ENCODE results near the gene MGAT3. TPM values are rescaled to one million over a fixed set of nuclear protein-coding genes. Genes with fewer than 3 reads are reported as not detected.
"Not testable (repeated sequence)": the region's sequence is repeated elsewhere in the genome, so short reads cannot be mapped to it uniquely, and the experiment has no call there.

Gene MGAT3
- total and polyA plus RNA-seq, 5 donors: 7.3 to 11.6 (median 9.2) TPM

DNA sequence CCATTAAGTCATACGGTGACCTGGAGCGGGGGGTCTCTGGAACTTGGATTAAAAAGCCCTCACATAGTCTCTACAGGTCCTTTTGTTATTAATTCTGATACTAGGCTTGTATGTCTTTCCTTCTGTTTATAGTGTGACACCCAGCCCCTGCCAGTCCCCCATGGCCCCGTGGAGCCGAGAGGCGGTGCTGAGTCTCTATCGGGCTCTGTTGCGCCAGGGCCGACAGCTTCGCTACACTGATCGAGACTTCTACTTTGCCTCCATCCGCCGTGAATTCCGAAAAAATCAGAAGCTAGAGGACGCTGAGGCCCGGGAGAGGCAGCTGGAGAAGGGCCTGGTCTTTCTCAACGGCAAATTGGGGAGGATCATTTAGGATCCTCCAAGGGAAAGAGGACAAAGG, 47.3 kb downstream of the MGAT3 start:
- H3K4me3 ChIP-seq (ENCODE audit: low read length): no peak overlapping the region
- 91% methylated on average over 16 of the region's 16 CpGs for WGBS
- H3K9me3 ChIP-seq (ENCODE audit: control insufficient read depth, low read length): no peaks in the 10 kb centered on the region
- DNase-seq: peak in 2 of 3 donors; percentile 7 to 56
- peaks cover 6% of the 10 kb centered on the region for H3K4me1 ChIP-seq (ENCODE audit: control insufficient read depth, insufficient read depth, low read length)
- intact Hi-C loops (cut with DNase I): loop anchor here in 1 of 4 donors (10.0 kb wide), 1 partner anchor 119 kb away; no protein-coding TSS in a partner anchor
- no peak overlapping the region for H3K27ac ChIP-seq (ENCODE audit: low read length)
- ATAC-seq: no peak
- H3K27me3 ChIP-seq (ENCODE audit: control insufficient read depth, insufficient read depth): no peaks in the 10 kb centered on the region

- H3K27ac ChIP-seq (ENCODE audit: low read length); H3K4me3 ChIP-seq (ENCODE audit: low read length); H3K9me3 ChIP-seq (ENCODE audit: control insufficient read depth, low read length); ATAC-seq; H3K4me1 ChIP-seq (ENCODE audit: control insufficient read depth, insufficient read depth, low read length); H3K27me3 ChIP-seq (ENCODE audit: control insufficient read depth, insufficient read depth): not testable (repeated sequence)
- 72% methylated on average over 10 of the region's 10 CpGs for WGBS
- intact Hi-C loops (cut with DNase I): loop anchor here in 1 of 4 donors (10.0 kb wide), 1 partner anchor 122 kb away; no protein-coding TSS in a partner anchor
- DNase-seq: peak in 1 of 3 donors; percentile 10
Measured at GRCh38 chr22:39507021-39507420, 50.2 kb downstream of the MGAT3 start.

DNA sequence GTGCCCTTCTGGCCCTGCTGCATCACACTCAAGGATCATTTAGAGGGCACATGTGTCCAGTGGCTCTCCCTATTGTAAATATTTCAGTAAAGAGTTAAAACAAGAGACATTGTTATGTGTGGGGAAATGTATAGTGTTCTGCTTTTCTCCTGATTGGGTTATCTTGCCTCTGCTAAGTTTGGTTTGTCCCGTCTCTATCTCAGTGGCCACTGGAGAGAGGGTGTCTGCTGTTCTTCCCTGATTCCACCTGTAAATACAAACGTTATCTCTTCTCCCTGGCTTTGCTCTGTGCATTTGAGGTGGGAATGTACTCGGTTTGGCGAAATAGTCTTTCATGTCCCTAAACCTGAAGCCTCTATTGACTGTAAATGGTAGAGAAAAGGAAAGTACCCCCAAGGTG, 51.6 kb downstream of the MGAT3 start:
- DNase-seq: peak in 1 of 3 donors; percentile 2
- Histone ChIP-seq H3K27me3 (ENCODE audit: control insufficient read depth, insufficient read depth) (no peaks in the 10 kb centered on the region), H3K27ac (ENCODE audit: low read length) (no peak overlapping the region), H3K9me3 (ENCODE audit: control insufficient read depth, low read length) (no peaks in the 10 kb centered on the region), H3K4me1 (ENCODE audit: control insufficient read depth, insufficient read depth, low read length) (peaks cover 2% of the 10 kb centered on the region), H3K4me3 (ENCODE audit: low read length) (no peak overlapping the region)
- ATAC-seq: no peak
- intact Hi-C loops (cut with DNase I): loop anchor here in 1 of 4 donors (10.0 kb wide), 1 partner anchor 124 kb away; no protein-coding TSS in a partner anchor
- WGBS: 61% methylated on average over 4 of the region's 4 CpGs

- Histone ChIP-seq H3K27ac (ENCODE audit: low read length) (no peak overlapping the region), H3K9me3 (ENCODE audit: control insufficient read depth, low read length) (no peaks in the 10 kb centered on the region), H3K27me3 (ENCODE audit: control insufficient read depth, insufficient read depth) (no peaks in the 10 kb centered on the region), H3K4me3 (ENCODE audit: low read length) (no peak overlapping the region), H3K4me1 (ENCODE audit: control insufficient read depth, insufficient read depth, low read length) (peaks cover 2% of the 10 kb centered on the region)
- ATAC-seq (no peak), DNase-seq (no peak)
- intact Hi-C loops (cut with DNase I): loop anchor here in 2 of 4 donors (10.0 kb wide), 1 partner anchor 106 kb away; no protein-coding TSS in a partner anchor
- WGBS: 91% methylated on average over 4 of the region's 4 CpGs
Measured at GRCh38 chr22:39510529-39511149, 53.8 kb downstream of the MGAT3 start.

DNA sequence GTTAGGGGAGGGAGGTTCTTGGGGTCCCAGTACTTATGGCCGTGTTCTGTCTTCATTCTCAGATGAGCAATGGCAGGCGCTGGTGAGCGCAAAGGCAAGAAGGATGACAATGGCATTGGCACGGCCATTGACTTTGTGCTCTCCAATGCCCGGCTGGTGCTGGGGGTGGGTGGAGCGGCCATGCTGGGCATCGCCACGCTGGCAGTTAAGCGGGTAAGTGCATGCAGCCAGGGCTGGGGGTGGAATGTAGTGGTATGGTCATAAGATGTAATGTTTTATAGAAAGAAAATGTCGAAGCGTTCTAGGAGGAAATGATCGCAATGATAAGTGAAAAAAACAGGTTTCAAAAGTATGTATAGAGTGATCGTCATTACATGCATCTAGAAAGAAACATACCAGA, 54.4 kb downstream of the MGAT3 start:
- WGBS: 92% methylated on average over 13 of the region's 13 CpGs
- H3K4me1 ChIP-seq (ENCODE audit: control insufficient read depth, insufficient read depth, low read length): peaks cover 2% of the 10 kb centered on the region
- H3K27me3 ChIP-seq (ENCODE audit: control insufficient read depth, insufficient read depth): no peaks in the 10 kb centered on the region
- ATAC-seq (no peak), DNase-seq (peak in 1 of 3 donors; percentile 52)
- no peaks in the 10 kb centered on the region for H3K9me3 ChIP-seq (ENCODE audit: control insufficient read depth, low read length)
- H3K4me3 ChIP-seq (ENCODE audit: low read length): no peak overlapping the region
- intact Hi-C loops (cut with DNase I): loop anchor here in 2 of 4 donors (10.0 kb wide), 1 partner anchor 106 kb away; no protein-coding TSS in a partner anchor
- H3K27ac ChIP-seq (ENCODE audit: low read length): no peak overlapping the region

GRCh38 chr22:39512026-39512425, 55.2 kb downstream of the MGAT3 start:
- peaks cover 2% of the 10 kb centered on the region for H3K4me1 ChIP-seq (ENCODE audit: control insufficient read depth, insufficient read depth, low read length)
- no peak overlapping the region for H3K4me3 ChIP-seq (ENCODE audit: low read length)
- no peaks in the 10 kb centered on the region for H3K9me3 ChIP-seq (ENCODE audit: control insufficient read depth, low read length)
- intact Hi-C loops (cut with DNase I): loop anchor here in 2 of 4 donors (10.0 kb wide), 1 partner anchor 107 kb away; no protein-coding TSS in a partner anchor
- DNase-seq: peak in 1 of 3 donors; percentile 47
- WGBS: 90% methylated on average over 10 of the region's 10 CpGs
- H3K27ac ChIP-seq (ENCODE audit: low read length): no peak overlapping the region
- H3K27me3 ChIP-seq (ENCODE audit: control insufficient read depth, insufficient read depth): no peaks in the 10 kb centered on the region
- ATAC-seq: no peak

GRCh38 chr22:39513791-39514190, 57.0 kb downstream of the MGAT3 start:
- Histone ChIP-seq H3K4me1 (ENCODE audit: control insufficient read depth, insufficient read depth, low read length) (no peaks in the 10 kb centered on the region), H3K27ac (ENCODE audit: low read length) (no peak overlapping the region), H3K9me3 (ENCODE audit: control insufficient read depth, low read length) (no peaks in the 10 kb centered on the region), H3K27me3 (ENCODE audit: control insufficient read depth, insufficient read depth) (no peaks in the 10 kb centered on the region), H3K4me3 (ENCODE audit: low read length) (no peak overlapping the region)
- intact Hi-C loops (cut with DNase I): loop anchor here in 2 of 4 donors (10.0 kb wide), 1 partner anchor 109 kb away; no protein-coding TSS in a partner anchor
- peak in 1 of 2 donors; percentile 12 for ATAC-seq
- DNase-seq: peak in 1 of 3 donors; percentile 48
- WGBS: 82% methylated on average over 18 of the region's 18 CpGs

GRCh38 chr22:39514373-39514973, 57.7 kb downstream of the MGAT3 start:
- intact Hi-C loops (cut with DNase I): loop anchor here in 2 of 4 donors (10.0 kb wide), 1 partner anchor 110 kb away; no protein-coding TSS in a partner anchor
- Histone ChIP-seq H3K9me3 (ENCODE audit: control insufficient read depth, low read length) (no peaks in the 10 kb centered on the region), H3K27me3 (ENCODE audit: control insufficient read depth, insufficient read depth) (no peaks in the 10 kb centered on the region), H3K27ac (ENCODE audit: low read length) (no peak overlapping the region), H3K4me3 (ENCODE audit: low read length) (no peak overlapping the region), H3K4me1 (ENCODE audit: control insufficient read depth, insufficient read depth, low read length) (peaks cover 3% of the 10 kb centered on the region)
- peak in 1 of 2 donors; percentile 10 for ATAC-seq
- DNase-seq: peak in 2 of 3 donors; percentile 75 to 87
- WGBS: 38% methylated on average over 8 of the region's 8 CpGs

- 81% methylated on average over 12 of the region's 12 CpGs for WGBS
- H3K4me1 ChIP-seq (ENCODE audit: control insufficient read depth, insufficient read depth, low read length): peaks cover 3% of the 10 kb centered on the region
- no peaks in the 10 kb centered on the region for H3K9me3 ChIP-seq (ENCODE audit: control insufficient read depth, low read length)
- intact Hi-C loops (cut with DNase I): loop anchor here in 2 of 4 donors (10.0 kb wide), 1 partner anchor 111 kb away; no protein-coding TSS in a partner anchor
- H3K27me3 ChIP-seq (ENCODE audit: control insufficient read depth, insufficient read depth): no peaks in the 10 kb centered on the region
- ATAC-seq: no peak
- no peak for DNase-seq
- H3K27ac ChIP-seq (ENCODE audit: low read length): no peak overlapping the region
- H3K4me3 ChIP-seq (ENCODE audit: low read length): no peak overlapping the region
Measured at GRCh38 chr22:39515266-39516050, 58.6 kb downstream of the MGAT3 start.

DNA sequence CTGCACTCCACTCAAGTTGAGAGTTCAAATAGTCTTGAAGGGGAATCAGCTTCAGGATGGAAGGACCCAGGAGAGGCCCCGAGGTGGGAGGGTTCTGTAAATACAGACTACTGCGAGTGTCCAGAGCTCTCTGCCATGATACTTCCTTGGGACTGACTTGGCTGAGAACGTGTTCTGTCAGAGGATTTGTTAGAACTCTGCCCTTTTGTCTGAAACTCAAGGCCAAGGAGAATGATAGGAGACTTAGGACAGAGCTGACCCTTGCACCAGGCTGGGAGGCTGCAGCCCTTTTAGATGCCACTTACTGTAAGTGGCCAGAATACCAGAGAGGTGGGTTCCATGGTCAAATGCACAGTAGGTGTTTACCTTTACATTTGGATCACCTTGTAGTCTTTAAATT, 60.7 kb downstream of the MGAT3 start:
- Histone ChIP-seq H3K27ac (ENCODE audit: low read length) (no peak overlapping the region), H3K4me3 (ENCODE audit: low read length) (no peak overlapping the region), H3K4me1 (ENCODE audit: control insufficient read depth, insufficient read depth, low read length) (peaks cover 3% of the 10 kb centered on the region), H3K27me3 (ENCODE audit: control insufficient read depth, insufficient read depth) (no peaks in the 10 kb centered on the region), H3K9me3 (ENCODE audit: control insufficient read depth, low read length) (no peaks in the 10 kb centered on the region)
- WGBS: 78% methylated on average over 3 of the region's 3 CpGs
- DNase-seq (no peak), ATAC-seq (no peak)
- intact Hi-C loops (cut with DNase I): loop anchor here in 2 of 4 donors (10.0 kb wide), 1 partner anchor 113 kb away; no protein-coding TSS in a partner anchor
